RKO (cell line): ENCODE measurements around the gene PAFAH1B1.
"Not testable (repeated sequence)": the region's sequence is repeated elsewhere in the genome, so short reads cannot be mapped to it uniquely, and the experiment has no call there.

Source experiments
- DNase-seq: peaks from one replicate; pipeline ENCODE4 v3.0.0-alpha.2; 2016; ENCODE audit warnings: low spot score

Gene PAFAH1B1

GRCh38 chr17:2594722-2595599 lies 1.5 kb downstream of the PAFAH1B1 start:
- peak; percentile 42 for DNase-seq

GRCh38 chr17:2595716-2596115 lies 2.3 kb downstream of the PAFAH1B1 start:
- no peak for DNase-seq

DNA sequence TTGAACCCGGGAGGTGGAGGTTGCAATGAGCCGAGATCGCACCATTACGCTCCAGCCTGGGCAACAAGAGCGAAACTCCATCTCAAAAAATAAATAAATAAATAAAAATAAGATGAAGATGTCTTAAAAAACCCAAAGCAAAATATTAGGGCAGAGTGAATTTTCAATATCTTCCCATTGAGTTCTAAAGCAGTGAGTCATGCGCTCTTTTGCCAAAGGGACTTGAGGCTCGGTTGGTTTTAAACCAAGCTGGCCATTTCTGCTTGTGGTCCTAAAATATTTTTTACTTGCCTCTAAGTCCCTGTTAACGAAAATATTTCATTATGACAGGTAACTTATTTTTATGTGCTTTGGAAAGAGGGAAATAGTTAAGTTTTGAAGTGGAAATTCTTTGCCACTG lies 4.7 kb downstream of the PAFAH1B1 start:
- DNase-seq, result peak; percentile 14

- no peak for DNase-seq
These were observed 9.2 kb downstream of the PAFAH1B1 start for GRCh38 chr17:2602597-2603017.

DNA sequence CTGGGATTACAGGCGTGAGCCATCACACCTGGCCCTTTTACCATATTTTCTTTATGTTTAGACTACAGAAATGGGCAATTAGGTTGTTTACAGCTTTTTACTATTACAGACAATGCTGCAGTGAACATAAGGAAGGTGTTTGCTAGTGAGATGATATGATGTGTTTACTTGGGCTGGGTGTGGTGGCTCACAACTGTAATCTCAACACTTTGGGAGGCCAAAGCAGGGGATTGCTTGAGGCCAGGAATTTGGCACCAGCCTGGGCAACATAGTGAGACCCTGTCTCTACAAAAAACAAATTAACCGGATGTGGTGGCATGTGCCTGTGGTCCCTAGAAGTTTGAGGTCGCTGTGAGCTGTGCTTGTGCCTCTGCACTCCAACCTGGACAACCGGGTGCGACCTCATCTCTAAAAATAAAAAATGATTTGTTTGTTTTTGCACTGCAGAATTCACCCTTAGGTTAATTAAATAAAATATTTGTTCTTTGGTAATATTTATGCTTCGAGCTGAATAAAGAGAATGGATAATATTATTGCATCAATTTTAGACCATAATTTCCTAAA lies 15.0 kb downstream of the PAFAH1B1 start:
- no peak for DNase-seq

- DNase-seq, result no peak
These were observed 15.6 kb downstream of the PAFAH1B1 start for GRCh38 chr17:2609091-2609490.

GRCh38 chr17:2610195-2611175 lies 17.0 kb downstream of the PAFAH1B1 start:
- DNase-seq, result peak; percentile 14

- no peak for DNase-seq
These were observed 18.2 kb downstream of the PAFAH1B1 start for GRCh38 chr17:2611627-2612026.

DNA sequence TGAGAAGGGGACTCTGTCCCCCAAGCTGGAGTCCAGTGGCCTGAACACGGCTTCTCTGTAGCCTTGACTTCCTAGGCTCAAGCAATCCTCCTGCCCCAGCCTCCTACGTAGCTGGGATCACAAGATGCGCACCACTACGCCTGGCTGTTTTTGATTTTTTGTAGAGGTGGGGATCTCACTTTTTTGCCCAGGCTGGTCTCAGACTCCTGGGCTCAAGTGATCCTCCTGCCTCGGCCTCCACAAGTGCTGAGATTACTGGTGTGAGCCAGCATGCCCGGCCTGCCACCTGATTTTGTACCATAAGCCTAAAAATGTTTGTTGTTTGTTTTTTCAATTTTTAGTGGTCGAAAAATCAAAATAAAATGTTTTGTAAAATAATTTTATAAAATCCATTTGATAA lies 19.2 kb downstream of the PAFAH1B1 start:
- DNase-seq, result no peak

- no peak for DNase-seq
These were observed 19.8 kb downstream of the PAFAH1B1 start for GRCh38 chr17:2613089-2613808.

- DNase-seq, result no peak
These were observed 22.4 kb downstream of the PAFAH1B1 start for GRCh38 chr17:2615882-2616281.

GRCh38 chr17:2621241-2621640 lies 27.8 kb downstream of the PAFAH1B1 start:
- no peak for DNase-seq

GRCh38 chr17:2621951-2622405 lies 28.5 kb downstream of the PAFAH1B1 start:
- not testable (repeated sequence) for DNase-seq

GRCh38 chr17:2622721-2623301 lies 29.4 kb downstream of the PAFAH1B1 start:
- not testable (repeated sequence) for DNase-seq

DNA sequence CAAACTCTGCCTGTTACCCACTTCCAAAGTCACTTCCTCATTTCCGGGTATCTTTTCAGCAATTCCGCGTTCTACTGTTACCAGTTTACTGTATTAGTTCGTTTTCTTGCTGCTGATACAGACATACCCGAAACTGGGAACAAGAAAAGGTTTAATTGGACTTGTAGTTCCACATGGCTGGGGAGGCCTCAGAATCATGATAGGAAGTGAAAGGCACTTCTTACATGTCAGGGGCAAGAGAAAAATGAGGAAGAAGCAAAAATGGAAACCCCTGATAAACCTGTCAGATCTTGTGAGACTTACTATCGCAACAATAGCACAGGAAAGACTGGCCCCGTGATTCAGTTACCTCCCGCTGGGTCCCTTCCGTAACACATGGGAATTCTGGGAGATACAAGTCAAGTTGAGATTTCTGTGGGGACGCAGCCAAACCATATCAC lies 30.9 kb downstream of the PAFAH1B1 start:
- no peak for DNase-seq

GRCh38 chr17:2626626-2627219 lies 33.3 kb downstream of the PAFAH1B1 start:
- DNase-seq, result not testable (repeated sequence)

- DNase-seq, result not testable (repeated sequence)
These were observed 35.5 kb downstream of the PAFAH1B1 start for GRCh38 chr17:2628922-2629321.

GRCh38 chr17:2631211-2631610 lies 37.8 kb downstream of the PAFAH1B1 start:
- DNase-seq, result no peak

GRCh38 chr17:2634361-2634960 lies 41.0 kb downstream of the PAFAH1B1 start:
- DNase-seq, result peak; percentile 83

DNA sequence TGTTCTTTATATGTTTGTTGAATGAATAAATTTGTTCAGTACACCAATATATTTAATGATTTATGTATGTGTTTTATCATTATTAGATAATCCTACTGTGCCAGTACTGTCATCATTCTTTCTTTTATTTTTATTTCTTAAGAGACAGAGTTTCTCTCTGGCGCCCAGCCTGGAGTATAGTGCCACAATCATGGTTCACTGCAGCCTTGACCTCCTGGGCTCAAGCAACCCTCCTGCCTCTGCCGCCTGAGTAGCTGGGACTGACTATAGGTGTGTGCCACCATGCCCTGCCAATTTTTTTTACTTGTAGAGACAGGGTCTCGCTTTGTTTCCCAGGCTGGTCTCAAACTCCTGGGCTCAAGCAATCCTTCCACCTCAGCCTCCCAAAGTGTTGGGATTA lies 41.8 kb downstream of the PAFAH1B1 start:
- no peak for DNase-seq
